Kidney (tissue), 14 donors: ENCODE measurements around the gene PPP1R37. TPM values are rescaled to one million over a fixed set of nuclear protein-coding genes. Genes with fewer than 3 reads are reported as not detected.

ENCODE experiments used
- DNase-seq, 5 donors: peaks; one replicate each; pipeline ENCODE4 v3.0.0-alpha.2; 2013 to 2020
- FAIRE-seq: peaks from 2 replicates; lab custom pipeline; 2012; peaks lifted over from hg19 to GRCh38; lab: Jason Lieb, UNC
- H3K27ac ChIP-seq, 2 donors: one replicate each; pipeline ENCODE4 v1.7.0; 2013; ENCODE audit warnings: low read depth in 2 of 2, low read length in 2 of 2, inconsistent platforms in 1 of 2
- H3K27me3 ChIP-seq: one replicate; pipeline ENCODE4 v1.7.1; 2013; ENCODE audit warnings: low read length, inconsistent platforms; ENCODE audit not compliant: control insufficient read depth, insufficient read depth
- H3K36me3 ChIP-seq, 3 donors: one replicate each; pipeline versions ENCODE4 v1.7.0 to v1.7.1; 2013; ENCODE audit warnings: low read length in 3 of 3, control low read depth in 1 of 3, inconsistent platforms in 1 of 3; ENCODE audit not compliant: insufficient read depth in 3 of 3, control insufficient read depth in 2 of 3
- H3K4me1 ChIP-seq, 3 donors: one replicate each; pipeline versions ENCODE4 v1.7.0 to v1.7.1; 2013; ENCODE audit warnings: low read length in 3 of 3, inconsistent platforms in 1 of 3, low read depth in 1 of 3; ENCODE audit not compliant: control insufficient read depth in 2 of 3, insufficient read depth in 2 of 3
- H3K4me3 ChIP-seq, 3 donors: one replicate each; pipeline versions ENCODE4 v1.7.0 to v1.8.1; 2013; ENCODE audit warnings: low read length in 3 of 3, control low read depth in 1 of 3, inconsistent platforms in 1 of 3
- H3K9ac ChIP-seq, 3 donors: one replicate each; pipeline versions ENCODE4 v1.7.0 to v1.7.1; 2013; ENCODE audit warnings: low read length in 3 of 3, control low read depth in 1 of 3, inconsistent platforms in 1 of 3
- H3K9me3 ChIP-seq, 3 donors: one replicate each; pipeline versions ENCODE4 v1.7.0 to v1.7.1; 2013; ENCODE audit warnings: low read length in 3 of 3, control low read depth in 1 of 3, inconsistent platforms in 1 of 3; ENCODE audit not compliant: control insufficient read depth in 2 of 3, insufficient read depth in 1 of 3
- intact Hi-C: fragments of 100-400 bp; cut with DNase I; formaldehyde crosslinking; loops from one replicate; pipeline ENCODE4 v1.11.1; 2022
- polyA plus RNA-seq: library from polyadenylated mRNA; stranded (reverse); fragments of 350-450 nt; fragmentation: Illumina TruSeq; extraction: RNeasy Lipid Tissue Mini Kit (QIAGEN cat#74804); gene quantifications from one replicate; pipeline ENCODE4 v1.2.3, GENCODE V29; 2014; ENCODE audit warnings: low read depth, low replicate concordance; ENCODE audit not compliant: insufficient read depth
- total RNA-seq: library from RNA; stranded (reverse); fragmentation: NEBNext Ultra II Directional; extraction: Animal tissue kit (Norgen Biotek cat#: 25700); gene quantifications from one replicate; pipeline ENCODE4 v1.2.1, GENCODE V29; 2021
- TF ChIP-seq, protein P1 (sequence below): IDR thresholded peaks from 3 replicates; pipeline ENCODE4 v1.5.1; 2012; ENCODE audit warnings: mild to moderate bottlenecking, moderate library complexity, borderline replicate concordance; ENCODE audit not compliant: insufficient read depth; ENCODE audit errors: extremely low read depth
- donor health status: control.
- donor health status: control.
- donor health status: control.
- donor health status: control.
- donor health status: control.
- donor health status: DM: yes; HTN: yes; CAD: no.
- donor health status: Normal renal cell carcinoma (clear cell type).

Gene PPP1R37
- total and polyA plus RNA-seq, 2 donors from 2014 or later = 21.6 to 33.0 TPM

DNA sequence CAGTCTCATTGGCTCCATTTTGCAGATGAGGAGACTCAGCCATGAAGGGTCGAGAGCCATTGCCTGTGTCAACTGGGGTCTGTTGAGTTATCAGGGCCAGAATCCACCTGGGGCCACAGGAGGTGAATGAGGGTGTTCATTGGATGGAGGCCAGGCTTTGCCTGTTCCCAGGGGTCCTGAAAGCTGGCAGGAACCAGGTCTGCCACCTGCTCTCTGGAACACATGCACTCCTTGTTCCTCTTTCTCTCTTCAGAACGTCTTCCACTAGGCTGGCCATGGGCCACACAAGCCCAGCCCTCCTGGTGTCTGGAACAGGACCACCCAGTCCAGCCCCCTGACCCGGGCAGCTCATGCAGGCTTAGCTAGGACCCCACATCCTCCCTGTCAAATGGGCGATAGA lies 21.1 kb downstream of the PPP1R37 start:
- FAIRE-seq (no peak), DNase-seq (peak in 1 of 5 donors; percentile 34)
- no peaks in the 10 kb centered on the region for H3K27me3 ChIP-seq
- H3K4me3 ChIP-seq = no peak overlapping the region
- peaks cover 0 to 7% (median 4%) of the 10 kb centered on the region in 3 donors for H3K4me1 ChIP-seq
- H3K36me3 ChIP-seq = no peaks in the 10 kb centered on the region
- no peak overlapping the region for H3K9ac ChIP-seq
- intact Hi-C loops = no loop called here
- no peak overlapping the region for H3K27ac ChIP-seq
- no peaks in the 10 kb centered on the region for H3K9me3 ChIP-seq
- TF ChIP-seq, protein P1, sequence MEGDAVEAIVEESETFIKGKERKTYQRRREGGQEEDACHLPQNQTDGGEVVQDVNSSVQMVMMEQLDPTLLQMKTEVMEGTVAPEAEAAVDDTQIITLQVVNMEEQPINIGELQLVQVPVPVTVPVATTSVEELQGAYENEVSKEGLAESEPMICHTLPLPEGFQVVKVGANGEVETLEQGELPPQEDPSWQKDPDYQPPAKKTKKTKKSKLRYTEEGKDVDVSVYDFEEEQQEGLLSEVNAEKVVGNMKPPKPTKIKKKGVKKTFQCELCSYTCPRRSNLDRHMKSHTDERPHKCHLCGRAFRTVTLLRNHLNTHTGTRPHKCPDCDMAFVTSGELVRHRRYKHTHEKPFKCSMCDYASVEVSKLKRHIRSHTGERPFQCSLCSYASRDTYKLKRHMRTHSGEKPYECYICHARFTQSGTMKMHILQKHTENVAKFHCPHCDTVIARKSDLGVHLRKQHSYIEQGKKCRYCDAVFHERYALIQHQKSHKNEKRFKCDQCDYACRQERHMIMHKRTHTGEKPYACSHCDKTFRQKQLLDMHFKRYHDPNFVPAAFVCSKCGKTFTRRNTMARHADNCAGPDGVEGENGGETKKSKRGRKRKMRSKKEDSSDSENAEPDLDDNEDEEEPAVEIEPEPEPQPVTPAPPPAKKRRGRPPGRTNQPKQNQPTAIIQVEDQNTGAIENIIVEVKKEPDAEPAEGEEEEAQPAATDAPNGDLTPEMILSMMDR = no peak

DNA sequence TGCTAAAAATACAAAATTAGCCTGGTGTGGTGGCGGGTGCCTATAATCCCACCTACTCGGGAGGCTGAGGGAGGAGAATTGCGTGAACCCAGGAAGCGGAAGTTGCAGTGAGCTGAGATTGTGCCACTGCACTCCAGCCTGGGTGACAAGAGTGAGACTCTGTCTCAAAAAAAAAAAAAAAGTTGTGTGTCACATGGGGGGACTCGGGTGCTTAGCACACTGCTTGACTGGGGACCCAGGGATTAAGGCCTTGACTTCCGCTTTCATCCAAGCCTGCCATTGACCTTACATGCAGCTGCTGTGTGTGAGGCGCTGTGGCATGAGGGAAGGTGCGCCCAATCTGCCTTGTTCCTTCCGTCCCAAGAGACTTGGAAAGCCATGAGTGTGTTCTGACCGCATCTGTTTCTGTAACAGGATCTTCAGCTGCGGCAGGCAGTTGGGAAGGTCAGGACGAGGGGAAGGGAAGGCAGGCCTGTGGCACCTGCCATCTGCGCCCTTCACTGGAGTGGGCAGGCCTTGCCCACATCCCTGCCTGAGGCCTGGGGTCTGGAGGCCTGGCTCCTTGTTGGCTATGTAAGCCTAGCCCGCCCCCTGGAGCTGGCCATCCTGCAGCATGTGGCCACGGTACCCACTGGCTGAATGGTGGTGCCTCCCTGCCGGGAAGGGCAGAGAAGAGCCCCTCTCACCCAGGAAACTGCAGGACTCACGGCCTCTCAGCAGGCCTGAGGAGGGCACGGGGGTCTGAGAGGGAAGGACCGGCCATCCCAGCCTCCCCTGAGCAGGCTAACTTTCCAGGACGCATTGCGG lies 23.0 kb downstream of the PPP1R37 start:
- Histone ChIP-seq H3K9me3 (no peaks in the 10 kb centered on the region), H3K36me3 (no peaks in the 10 kb centered on the region), H3K9ac (no peak overlapping the region), H3K4me1 (peaks cover 0 to 7% (median 4%) of the 10 kb centered on the region in 3 donors), H3K4me3 (no peak overlapping the region), H3K27me3 (no peaks in the 10 kb centered on the region), H3K27ac (no peak overlapping the region)
- FAIRE-seq = no peak
- TF ChIP-seq, protein P1 = no peak
- intact Hi-C loops = no loop called here
- peak in 2 of 5 donors; percentile 24 to 38 for DNase-seq

DNA sequence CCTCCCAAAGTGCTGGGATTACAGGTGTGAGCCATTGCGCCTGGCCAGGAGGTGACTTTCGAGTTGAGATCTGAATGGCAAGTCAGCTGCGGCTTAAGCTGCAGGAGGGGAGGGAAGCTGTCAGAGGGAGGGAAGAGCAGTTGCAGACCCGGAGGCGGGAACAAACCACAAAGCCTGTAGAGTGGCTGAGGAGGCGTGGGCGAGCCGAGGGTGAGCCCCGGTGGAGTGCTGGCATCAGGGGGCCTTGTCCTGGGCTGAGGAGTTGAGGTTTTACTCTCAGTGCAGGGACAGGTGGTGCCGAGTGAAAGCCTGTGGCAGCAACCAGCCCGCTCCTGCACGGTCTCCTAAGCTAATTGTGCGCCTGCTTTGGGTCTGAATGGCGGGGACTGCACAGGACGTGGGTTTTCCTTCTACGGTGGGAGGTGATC lies 24.2 kb downstream of the PPP1R37 start:
- intact Hi-C loops = no loop called here
- Histone ChIP-seq H3K4me1 (peaks cover 0 to 7% (median 4%) of the 10 kb centered on the region in 3 donors), H3K36me3 (no peaks in the 10 kb centered on the region), H3K27me3 (no peaks in the 10 kb centered on the region), H3K27ac (no peak overlapping the region), H3K9me3 (no peaks in the 10 kb centered on the region), H3K9ac (no peak overlapping the region), H3K4me3 (no peak overlapping the region)
- DNase-seq = peak in 2 of 5 donors; percentile 14 to 42
- TF ChIP-seq, protein P1 = no peak
- FAIRE-seq = no peak
